ENCODE results near the gene CAPG. TPM values are rescaled to one million over a fixed set of nuclear protein-coding genes. Genes with fewer than 3 reads are reported as not detected.

Gene CAPG
- total RNA-seq, 1 experiment from 2014 or later = 202 TPM

- TF ChIP-seq CTCF (IDR thresholded peaks at IDR 0.05) (no peak), TCF7L2 (IDR thresholded peaks at IDR 0.05; ENCODE audit: low read depth, low read length) (no peak), REST (IDR thresholded peaks at IDR 0.05; ENCODE audit: insufficient read depth in 1 of 2, low read depth in 2 of 2, low read length in 1 of 2) (no peak)
- ChIA-PET POLR2A (interaction anchor here (0.6 kb wide), 1 partner anchor 151 kb away, joined by 3 read pairs; no protein-coding TSS in a partner anchor), CTCF (no interaction called here)
- Histone ChIP-seq H3K27me3 (ENCODE audit: control insufficient read depth, insufficient read depth, low read length) (no peaks in the 10 kb centered on the region), H3K4me1 (ENCODE audit: control insufficient read depth, insufficient read depth, low read length) (peaks cover 40% of the 10 kb centered on the region), H3K27ac (ENCODE audit: low read length) (peak overlapping the region; percentile 67), H3K4me3 (ENCODE audit: low read depth in 2 of 2, low read length in 2 of 2) (no peak overlapping the region), H3K36me3 (ENCODE audit: control insufficient read depth, insufficient read depth, low read length) (no peaks in the 10 kb centered on the region), H3K9me3 (ENCODE audit: control insufficient read depth, insufficient read depth, low read depth, low read length) (no peaks in the 10 kb centered on the region)
- intact Hi-C loops (cut with micrococcal nuclease; ENCODE audit: unreplicated experiment) (no loop called here), in situ Hi-C loops (cut with HindIII; ENCODE audit: low pct_unique_long_range_greater_than_20kb, low sequenced_read_pairs) (loop anchor here (25.0 kb wide), 1 partner anchor 127 kb away; the partner anchor contains the start of gene MAT2A)
- ATAC-seq (no peak), DNase-seq (ENCODE audit: low read depth, low spot score) (no peak)
- no TSS peak for BruUV-seq (replicated peaks)
Measured at GRCh38 chr2:85410584-85411404, 628 bp upstream of the CAPG start.

GRCh38 chr2:85405201-85406059 is 4.7 kb downstream of the CAPG start:
- no TSS peak for BruUV-seq (replicated peaks)
- Histone ChIP-seq H3K27ac (ENCODE audit: low read length) (peak overlapping the region; percentile 54), H3K9me3 (ENCODE audit: control insufficient read depth, insufficient read depth, low read depth, low read length) (no peaks in the 10 kb centered on the region; the same call in 1 of the 2 replicates), H3K4me3 (ENCODE audit: low read depth in 2 of 2, low read length in 2 of 2) (no peak overlapping the region), H3K36me3 (ENCODE audit: control insufficient read depth, insufficient read depth, low read length) (no peaks in the 10 kb centered on the region), H3K27me3 (ENCODE audit: control insufficient read depth, insufficient read depth, low read length) (no peaks in the 10 kb centered on the region), H3K4me1 (ENCODE audit: control insufficient read depth, insufficient read depth, low read length) (peaks cover 25% of the 10 kb centered on the region)
- DNase-seq (ENCODE audit: low read depth, low spot score) (no peak), ATAC-seq (peak; percentile 77)
- TF ChIP-seq REST (IDR thresholded peaks at IDR 0.05; ENCODE audit: insufficient read depth in 1 of 2, low read depth in 2 of 2, low read length in 1 of 2) (no peak), SIN3A (IDR thresholded peaks at IDR 0.05; ENCODE audit: borderline replicate concordance, insufficient read depth, low read depth, low read length) (no peak), POLR2AphosphoS5 (IDR thresholded peaks at IDR 0.05; ENCODE audit: low read depth, low read length) (no peak), TCF7L2 (IDR thresholded peaks at IDR 0.05; ENCODE audit: low read depth, low read length) (no peak), CTCF (IDR thresholded peaks at IDR 0.05) (no peak)
- ChIA-PET CTCF (interaction anchor here (0.5 to 0.6 kb wide), 2 partner anchors 107 to 310 kb away, joined by 7 to 9 read pairs; no protein-coding TSS in a partner anchor), POLR2A (interaction anchor here (0.6 kb wide), 1 partner anchor 143 kb away, joined by 3 read pairs; no protein-coding TSS in a partner anchor)
- intact Hi-C loops (cut with micrococcal nuclease; ENCODE audit: unreplicated experiment) = no loop called here
- in situ Hi-C loops (cut with HindIII; ENCODE audit: low pct_unique_long_range_greater_than_20kb, low sequenced_read_pairs) = loop anchor here (25.0 kb wide), 1 partner anchor 132 kb away; the partner anchor contains the start of gene MAT2A

Data from Panc1 (cell line).